ENCODE measurements around the gene KCNMA1. TPM values are rescaled to one million over a fixed set of nuclear protein-coding genes. Genes with fewer than 3 reads are reported as not detected.

KCNMA1 gene
- total RNA-seq, 2 donors from 2014 or later, result 5.9 to 9.3 TPM

GRCh38 chr10:76937181-76937600, 700.4 kb downstream of the KCNMA1 start:
- H3K36me3 ChIP-seq (replicated peaks in 1 of 2; ENCODE audit: insufficient read depth in 1 of 2, low read depth in 2 of 2), result no peaks in the 10 kb centered on the region
- intact Hi-C loops (cut with DNase I), result no loop called here
- DNase-seq, result peak in 1 of 4 donors; percentile 8
- H3K9me3 ChIP-seq, result no peaks in the 10 kb centered on the region
- H3K27me3 ChIP-seq, result no peaks in the 10 kb centered on the region
- H3K27ac ChIP-seq, result no peak overlapping the region
- no peak for TF ChIP-seq POLR2A (IDR thresholded peaks at IDR 0.05)
- no peak for TF ChIP-seq CTCF (IDR thresholded peaks at IDR 0.05)
- ATAC-seq, result no peak
- peaks cover 10% of the 10 kb centered on the region for H3K4me1 ChIP-seq
- H3K4me3 ChIP-seq, result no peak overlapping the region
- 20 to 24% methylated on average over 2 of the region's 2 CpGs for WGBS, 2 donors

- intact Hi-C loops (cut with DNase I), result no loop called here
- Histone ChIP-seq H3K4me1 (peaks cover 10% of the 10 kb centered on the region), H3K27me3 (no peaks in the 10 kb centered on the region), H3K27ac (no peak overlapping the region), H3K36me3 (replicated peaks in 1 of 2; ENCODE audit: insufficient read depth in 1 of 2, low read depth in 2 of 2) (no peaks in the 10 kb centered on the region), H3K9me3 (no peaks in the 10 kb centered on the region), H3K4me3 (no peak overlapping the region)
- no peak for ATAC-seq
- DNase-seq, result no peak
- TF ChIP-seq POLR2A (IDR thresholded peaks at IDR 0.05) (no peak), CTCF (IDR thresholded peaks at IDR 0.05) (no peak)
- 77 to 78% methylated on average over 4 of the region's 4 CpGs for WGBS, 2 donors
Measured at GRCh38 chr10:76935941-76936613, 701.5 kb downstream of the KCNMA1 start.

GRCh38 chr10:76928565-76928964, 709.0 kb downstream of the KCNMA1 start:
- Histone ChIP-seq H3K4me1 (no peaks in the 10 kb centered on the region), H3K9me3 (no peaks in the 10 kb centered on the region), H3K4me3 (no peak overlapping the region), H3K27me3 (no peaks in the 10 kb centered on the region), H3K27ac (no peak overlapping the region), H3K36me3 (replicated peaks in 1 of 2; ENCODE audit: insufficient read depth in 1 of 2, low read depth in 2 of 2) (no peaks in the 10 kb centered on the region)
- 97 to 98% methylated on average over 7 of the region's 7 CpGs for WGBS, 2 donors
- no peak for DNase-seq
- intact Hi-C loops (cut with DNase I), result no loop called here
- no peak for TF ChIP-seq POLR2A (IDR thresholded peaks at IDR 0.05)
- TF ChIP-seq CTCF (IDR thresholded peaks at IDR 0.05), result no peak
- ATAC-seq, result no peak

GRCh38 chr10:76925636-76926405, 711.8 kb downstream of the KCNMA1 start:
- no peak for ATAC-seq
- Histone ChIP-seq H3K9me3 (no peaks in the 10 kb centered on the region), H3K27ac (no peak overlapping the region), H3K4me3 (no peak overlapping the region), H3K4me1 (no peaks in the 10 kb centered on the region), H3K36me3 (replicated peaks in 1 of 2; ENCODE audit: insufficient read depth in 1 of 2, low read depth in 2 of 2) (no peaks in the 10 kb centered on the region), H3K27me3 (no peaks in the 10 kb centered on the region)
- DNase-seq, result no peak
- TF ChIP-seq POLR2A (IDR thresholded peaks at IDR 0.05), result no peak
- no peak for TF ChIP-seq CTCF (IDR thresholded peaks at IDR 0.05)
- 76 to 77% methylated on average over 6 of the region's 6 CpGs for WGBS, 2 donors
- intact Hi-C loops (cut with DNase I), result no loop called here
